ENCODE data around the gene C11orf97.

GRCh38 chr11:94536386-94536785 is 24.1 kb downstream of the C11orf97 start:
- TF ChIP-seq, protein P1, sequence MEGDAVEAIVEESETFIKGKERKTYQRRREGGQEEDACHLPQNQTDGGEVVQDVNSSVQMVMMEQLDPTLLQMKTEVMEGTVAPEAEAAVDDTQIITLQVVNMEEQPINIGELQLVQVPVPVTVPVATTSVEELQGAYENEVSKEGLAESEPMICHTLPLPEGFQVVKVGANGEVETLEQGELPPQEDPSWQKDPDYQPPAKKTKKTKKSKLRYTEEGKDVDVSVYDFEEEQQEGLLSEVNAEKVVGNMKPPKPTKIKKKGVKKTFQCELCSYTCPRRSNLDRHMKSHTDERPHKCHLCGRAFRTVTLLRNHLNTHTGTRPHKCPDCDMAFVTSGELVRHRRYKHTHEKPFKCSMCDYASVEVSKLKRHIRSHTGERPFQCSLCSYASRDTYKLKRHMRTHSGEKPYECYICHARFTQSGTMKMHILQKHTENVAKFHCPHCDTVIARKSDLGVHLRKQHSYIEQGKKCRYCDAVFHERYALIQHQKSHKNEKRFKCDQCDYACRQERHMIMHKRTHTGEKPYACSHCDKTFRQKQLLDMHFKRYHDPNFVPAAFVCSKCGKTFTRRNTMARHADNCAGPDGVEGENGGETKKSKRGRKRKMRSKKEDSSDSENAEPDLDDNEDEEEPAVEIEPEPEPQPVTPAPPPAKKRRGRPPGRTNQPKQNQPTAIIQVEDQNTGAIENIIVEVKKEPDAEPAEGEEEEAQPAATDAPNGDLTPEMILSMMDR (IDR thresholded peaks at IDR 0.05) = no peak
- TF ChIP-seq, protein P2, sequence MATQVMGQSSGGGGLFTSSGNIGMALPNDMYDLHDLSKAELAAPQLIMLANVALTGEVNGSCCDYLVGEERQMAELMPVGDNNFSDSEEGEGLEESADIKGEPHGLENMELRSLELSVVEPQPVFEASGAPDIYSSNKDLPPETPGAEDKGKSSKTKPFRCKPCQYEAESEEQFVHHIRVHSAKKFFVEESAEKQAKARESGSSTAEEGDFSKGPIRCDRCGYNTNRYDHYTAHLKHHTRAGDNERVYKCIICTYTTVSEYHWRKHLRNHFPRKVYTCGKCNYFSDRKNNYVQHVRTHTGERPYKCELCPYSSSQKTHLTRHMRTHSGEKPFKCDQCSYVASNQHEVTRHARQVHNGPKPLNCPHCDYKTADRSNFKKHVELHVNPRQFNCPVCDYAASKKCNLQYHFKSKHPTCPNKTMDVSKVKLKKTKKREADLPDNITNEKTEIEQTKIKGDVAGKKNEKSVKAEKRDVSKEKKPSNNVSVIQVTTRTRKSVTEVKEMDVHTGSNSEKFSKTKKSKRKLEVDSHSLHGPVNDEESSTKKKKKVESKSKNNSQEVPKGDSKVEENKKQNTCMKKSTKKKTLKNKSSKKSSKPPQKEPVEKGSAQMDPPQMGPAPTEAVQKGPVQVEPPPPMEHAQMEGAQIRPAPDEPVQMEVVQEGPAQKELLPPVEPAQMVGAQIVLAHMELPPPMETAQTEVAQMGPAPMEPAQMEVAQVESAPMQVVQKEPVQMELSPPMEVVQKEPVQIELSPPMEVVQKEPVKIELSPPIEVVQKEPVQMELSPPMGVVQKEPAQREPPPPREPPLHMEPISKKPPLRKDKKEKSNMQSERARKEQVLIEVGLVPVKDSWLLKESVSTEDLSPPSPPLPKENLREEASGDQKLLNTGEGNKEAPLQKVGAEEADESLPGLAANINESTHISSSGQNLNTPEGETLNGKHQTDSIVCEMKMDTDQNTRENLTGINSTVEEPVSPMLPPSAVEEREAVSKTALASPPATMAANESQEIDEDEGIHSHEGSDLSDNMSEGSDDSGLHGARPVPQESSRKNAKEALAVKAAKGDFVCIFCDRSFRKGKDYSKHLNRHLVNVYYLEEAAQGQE (IDR thresholded peaks at IDR 0.05; ENCODE audit: insufficient read depth in 1 of 2, low read depth in 2 of 2, low read length in 1 of 2) = no peak
- TF ChIP-seq POLR2AphosphoS5 (IDR thresholded peaks at IDR 0.05; ENCODE audit: low read depth, low read length) = no peak
- TF ChIP-seq TCF7L2 (IDR thresholded peaks at IDR 0.05; ENCODE audit: low read depth, low read length) = no peak
